ENCODE results near the gene ABCE1. TPM values are rescaled to one million over a fixed set of nuclear protein-coding genes. Genes with fewer than 3 reads are reported as not detected.

ABCE1 gene
- total and polyA plus RNA-seq, 2 donors (not counting 3 experiments of a cell fraction or from before 2014, with no cell fraction given), result 38.4 to 114 TPM

DNA sequence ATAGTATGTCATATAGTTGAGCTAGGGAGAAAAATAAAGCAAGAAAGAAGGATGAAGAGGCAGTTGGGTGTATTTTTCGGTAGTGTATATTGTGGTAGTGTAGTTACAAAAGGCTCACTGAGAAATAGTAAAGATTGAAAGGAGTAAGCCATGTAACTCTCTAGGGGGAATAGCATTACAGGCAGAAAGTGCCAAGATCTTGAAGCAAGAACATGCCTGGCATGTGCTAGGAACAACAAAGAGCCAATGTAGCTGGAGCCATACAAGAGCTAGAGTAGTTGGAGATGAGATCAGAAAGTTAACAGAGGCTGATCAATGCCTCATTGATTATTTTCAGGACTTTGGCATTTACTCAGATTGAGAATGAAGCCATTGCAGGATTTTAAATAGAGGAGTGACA, 3.0 kb downstream of the ABCE1 start:
- CTCF ChIA-PET, result interaction anchor here (1.1 kb wide), 1 partner anchor 11 kb away, joined by 3 read pairs; no protein-coding TSS in a partner anchor
- Histone ChIP-seq H3K27ac (ENCODE audit: insufficient read depth, low read depth, low read length) (no peak overlapping the region), H3K79me2 (ENCODE audit: control insufficient read depth, insufficient read depth, low read length) (peaks cover 87% of the 10 kb centered on the region), H3K9me1 (replicated peaks; ENCODE audit: control insufficient read depth, extremely low read depth, insufficient read depth, low read length) (no peaks in the 10 kb centered on the region), H3K4me1 (ENCODE audit: control insufficient read depth, extremely low read depth, insufficient read depth, low read length) (peaks cover 40% of the 10 kb centered on the region), H3K27me3 (ENCODE audit: control insufficient read depth in 2 of 2, insufficient read depth in 2 of 2, low read length in 2 of 2) (no peaks in the 10 kb centered on the region), H3K4me3 (replicated peaks in 1 of 3; ENCODE audit: insufficient read depth in 1 of 3, low read depth in 1 of 3, low read length in 3 of 3) (no peak overlapping the region), H4K20me1 (replicated peaks; ENCODE audit: control insufficient read depth, extremely low read depth, insufficient read depth, low read length) (peaks cover 4% of the 10 kb centered on the region), H3K9ac (replicated peaks; ENCODE audit: extremely low read depth, insufficient read depth, low read length) (no peak overlapping the region), H3K9me3 (replicated peaks; ENCODE audit: control insufficient read depth, insufficient read depth, low read length) (no peaks in the 10 kb centered on the region), H3K4me2 (ENCODE audit: insufficient read depth, low read length) (peak overlapping the region; percentile 39), H2AFZ (ENCODE audit: low read depth, low read length) (no peak overlapping the region), H3K36me3 (ENCODE audit: control insufficient read depth in 2 of 2, extremely low read depth in 1 of 2, insufficient read depth in 2 of 2, low read length in 2 of 2) (peaks cover 0 to 7% of the 10 kb centered on the region in 2 experiments)
- BruUV-seq (replicated peaks), result no TSS peak
- POLR2A ChIA-PET, result no interaction called here
- FAIRE-seq (no peak), DNase-seq (ENCODE audit: low read depth, low spot score) (no peak)
- intact Hi-C loops (cut with micrococcal nuclease) (no loop called here), dilution Hi-C loops (cut with MboI; ENCODE audit: extremely low pct_ligation_motif_present, low sequenced_read_pairs) (no loop called here)
- TF ChIP-seq GATA2 (IDR thresholded peaks at IDR 0.05; ENCODE audit: insufficient read depth, insufficient read length, low read depth, low read length) (no peak), POLR2AphosphoS5 (IDR thresholded peaks at IDR 0.05; ENCODE audit: insufficient read depth, low read depth, low read length) (no peak), EZH2 (IDR thresholded peaks at IDR 0.05; ENCODE audit: borderline replicate concordance, low read depth, low read length, severe bottlenecking) (no peak), FOS (IDR thresholded peaks at IDR 0.05; ENCODE audit: borderline replicate concordance, insufficient read depth, low read length) (no peak), JUN (IDR thresholded peaks at IDR 0.05; ENCODE audit: borderline replicate concordance, insufficient read depth, insufficient read length, low read depth) (no peak), POLR2A (IDR thresholded peaks at IDR 0.05; ENCODE audit: low read depth, low read length) (no peak), MYC (IDR thresholded peaks at IDR 0.05; ENCODE audit: low read depth, low read length) (no peak)
- TF ChIP-seq, protein P1, sequence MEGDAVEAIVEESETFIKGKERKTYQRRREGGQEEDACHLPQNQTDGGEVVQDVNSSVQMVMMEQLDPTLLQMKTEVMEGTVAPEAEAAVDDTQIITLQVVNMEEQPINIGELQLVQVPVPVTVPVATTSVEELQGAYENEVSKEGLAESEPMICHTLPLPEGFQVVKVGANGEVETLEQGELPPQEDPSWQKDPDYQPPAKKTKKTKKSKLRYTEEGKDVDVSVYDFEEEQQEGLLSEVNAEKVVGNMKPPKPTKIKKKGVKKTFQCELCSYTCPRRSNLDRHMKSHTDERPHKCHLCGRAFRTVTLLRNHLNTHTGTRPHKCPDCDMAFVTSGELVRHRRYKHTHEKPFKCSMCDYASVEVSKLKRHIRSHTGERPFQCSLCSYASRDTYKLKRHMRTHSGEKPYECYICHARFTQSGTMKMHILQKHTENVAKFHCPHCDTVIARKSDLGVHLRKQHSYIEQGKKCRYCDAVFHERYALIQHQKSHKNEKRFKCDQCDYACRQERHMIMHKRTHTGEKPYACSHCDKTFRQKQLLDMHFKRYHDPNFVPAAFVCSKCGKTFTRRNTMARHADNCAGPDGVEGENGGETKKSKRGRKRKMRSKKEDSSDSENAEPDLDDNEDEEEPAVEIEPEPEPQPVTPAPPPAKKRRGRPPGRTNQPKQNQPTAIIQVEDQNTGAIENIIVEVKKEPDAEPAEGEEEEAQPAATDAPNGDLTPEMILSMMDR (IDR thresholded peaks at IDR 0.05; ENCODE audit: extremely low read depth in 1 of 2, insufficient read depth in 1 of 2, low read depth in 1 of 2, low read length in 2 of 2), result no peak
- TF ChIP-seq, protein P2, sequence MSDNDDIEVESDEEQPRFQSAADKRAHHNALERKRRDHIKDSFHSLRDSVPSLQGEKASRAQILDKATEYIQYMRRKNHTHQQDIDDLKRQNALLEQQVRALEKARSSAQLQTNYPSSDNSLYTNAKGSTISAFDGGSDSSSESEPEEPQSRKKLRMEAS (IDR thresholded peaks at IDR 0.05; ENCODE audit: insufficient read depth, insufficient read length), result no peak
